ENCODE results near the gene POU2F1. TPM values are rescaled to one million over a fixed set of nuclear protein-coding genes. Genes with fewer than 3 reads are reported as not detected.

Gene POU2F1
- total RNA-seq, 1 experiment from 2014 or later, result 11.6 TPM

DNA sequence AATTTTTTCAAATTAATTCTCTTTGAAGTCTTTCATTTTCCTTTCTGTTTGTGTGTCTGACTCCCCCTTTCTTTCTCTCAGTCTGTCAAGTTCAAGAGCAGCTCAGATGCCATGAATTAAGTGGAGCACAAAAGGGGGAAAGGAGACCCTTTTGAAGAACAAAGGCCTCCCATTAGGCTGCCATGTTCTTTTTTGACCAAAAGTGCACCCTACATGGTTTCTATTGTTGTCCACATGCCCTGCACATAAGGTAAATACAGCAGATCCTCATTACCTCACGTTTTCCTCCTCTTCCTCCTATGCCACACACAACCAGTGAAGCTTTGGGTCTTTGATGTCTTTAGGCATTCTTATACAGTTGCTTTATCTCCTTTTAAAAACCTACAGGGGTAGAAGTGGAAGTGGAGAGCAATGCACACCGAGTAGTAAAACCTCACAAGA is 47.7 kb downstream of the POU2F1 start:
- ChIA-PET POLR2A (interaction anchor here (0.6 to 3.4 kb wide), 15 partner anchors 19 to 419 kb away, joined by 3 to 29 read pairs (median 4); partner anchors contain the start of genes POU2F1 and TADA1), CTCF (interaction anchor here (0.6 to 12.4 kb wide), 65 partner anchors 8 to 704 kb away, joined by 3 to 232 read pairs (median 6); partner anchors contain the start of gene POU2F1)
- intact Hi-C loops (cut with micrococcal nuclease), result loop anchor here (1.0 to 2.0 kb wide), 7 partner anchors 75 to 420 kb away; no protein-coding TSS in a partner anchor
- Mint-ChIP-seq H3K27me3 (ENCODE audit: insufficient read depth, unreplicated experiment) (no peaks in the 10 kb centered on the region), H3K9me3 (ENCODE audit: unreplicated experiment) (no peaks in the 10 kb centered on the region), H3K4me3 (ENCODE audit: unreplicated experiment) (no peak overlapping the region), H3K36me3 (ENCODE audit: insufficient read depth, unreplicated experiment) (peaks cover 6% of the 10 kb centered on the region), H3K27ac (ENCODE audit: low read depth, unreplicated experiment) (no peak overlapping the region), H3K4me1 (ENCODE audit: insufficient read depth, unreplicated experiment) (peaks cover 30% of the 10 kb centered on the region)
- TF ChIP-seq, protein P1, sequence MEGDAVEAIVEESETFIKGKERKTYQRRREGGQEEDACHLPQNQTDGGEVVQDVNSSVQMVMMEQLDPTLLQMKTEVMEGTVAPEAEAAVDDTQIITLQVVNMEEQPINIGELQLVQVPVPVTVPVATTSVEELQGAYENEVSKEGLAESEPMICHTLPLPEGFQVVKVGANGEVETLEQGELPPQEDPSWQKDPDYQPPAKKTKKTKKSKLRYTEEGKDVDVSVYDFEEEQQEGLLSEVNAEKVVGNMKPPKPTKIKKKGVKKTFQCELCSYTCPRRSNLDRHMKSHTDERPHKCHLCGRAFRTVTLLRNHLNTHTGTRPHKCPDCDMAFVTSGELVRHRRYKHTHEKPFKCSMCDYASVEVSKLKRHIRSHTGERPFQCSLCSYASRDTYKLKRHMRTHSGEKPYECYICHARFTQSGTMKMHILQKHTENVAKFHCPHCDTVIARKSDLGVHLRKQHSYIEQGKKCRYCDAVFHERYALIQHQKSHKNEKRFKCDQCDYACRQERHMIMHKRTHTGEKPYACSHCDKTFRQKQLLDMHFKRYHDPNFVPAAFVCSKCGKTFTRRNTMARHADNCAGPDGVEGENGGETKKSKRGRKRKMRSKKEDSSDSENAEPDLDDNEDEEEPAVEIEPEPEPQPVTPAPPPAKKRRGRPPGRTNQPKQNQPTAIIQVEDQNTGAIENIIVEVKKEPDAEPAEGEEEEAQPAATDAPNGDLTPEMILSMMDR (IDR thresholded peaks at IDR 0.05; ENCODE audit: unreplicated experiment), result no peak
- no peak for DNase-seq (ENCODE audit: unreplicated experiment)
- no TSS peak for BruUV-seq (replicated peaks)

DNA sequence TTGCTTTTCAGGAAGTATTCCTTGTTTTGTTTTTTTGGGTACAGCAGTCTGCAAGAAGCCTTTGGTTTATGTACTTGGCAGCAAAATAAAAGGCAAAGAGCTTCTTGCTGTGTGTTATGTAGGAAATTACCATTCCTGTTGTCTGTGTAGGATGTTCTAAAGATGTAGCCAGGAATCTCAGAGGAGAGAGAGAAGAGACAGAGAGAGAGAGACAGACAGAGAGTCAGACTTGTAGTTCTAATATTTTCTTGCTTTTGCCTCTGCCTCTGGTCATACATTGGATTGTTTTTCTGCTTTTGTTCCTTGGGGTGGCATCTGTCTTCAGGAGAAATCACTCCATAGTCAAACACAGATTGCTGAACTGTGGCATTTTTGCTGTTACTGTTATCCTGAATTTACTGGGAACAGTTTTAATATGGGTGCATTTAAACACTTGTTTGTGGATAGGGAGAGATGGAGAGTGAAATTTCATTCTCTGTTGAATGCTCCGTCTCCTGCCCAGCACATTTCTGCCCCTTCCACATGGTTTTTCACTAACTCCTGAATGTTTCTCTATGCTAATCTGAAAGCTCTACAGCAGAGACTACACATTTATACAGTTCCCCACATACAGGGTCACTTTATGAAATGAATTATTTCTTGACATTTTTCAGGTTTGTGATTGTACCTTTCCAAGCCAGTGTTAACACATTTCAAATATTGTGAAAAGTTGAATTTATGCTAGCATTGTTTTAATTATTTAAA is 49.8 kb downstream of the POU2F1 start:
- Mint-ChIP-seq H3K9me3 (ENCODE audit: unreplicated experiment) (no peaks in the 10 kb centered on the region), H3K4me1 (ENCODE audit: insufficient read depth, unreplicated experiment) (peaks cover 43% of the 10 kb centered on the region), H3K4me3 (ENCODE audit: unreplicated experiment) (no peak overlapping the region), H3K27me3 (ENCODE audit: insufficient read depth, unreplicated experiment) (no peaks in the 10 kb centered on the region), H3K36me3 (ENCODE audit: insufficient read depth, unreplicated experiment) (peaks cover 6% of the 10 kb centered on the region), H3K27ac (ENCODE audit: low read depth, unreplicated experiment) (peak overlapping the region; percentile 5)
- no peak for DNase-seq (ENCODE audit: unreplicated experiment)
- BruUV-seq (replicated peaks), result no TSS peak
- intact Hi-C loops (cut with micrococcal nuclease), result no loop called here
- TF ChIP-seq, protein P1 (IDR thresholded peaks at IDR 0.05; ENCODE audit: unreplicated experiment), result no peak
- CTCF ChIA-PET, result interaction anchor here (0.6 to 12.4 kb wide), 27 partner anchors 8 to 1060 kb away, joined by 3 to 232 read pairs (median 4); no protein-coding TSS in a partner anchor
- POLR2A ChIA-PET, result interaction anchor here (1.4 to 1.5 kb wide), 2 partner anchors 33 to 69 kb away, joined by 3 to 5 read pairs; no protein-coding TSS in a partner anchor

GRCh38 chr1:167272369-167272957 is 51.8 kb downstream of the POU2F1 start:
- no TSS peak for BruUV-seq (replicated peaks)
- no peak for DNase-seq (ENCODE audit: unreplicated experiment)
- ChIA-PET POLR2A (interaction anchor here (0.6 to 1.2 kb wide), 2 partner anchors 24 to 131 kb away, joined by 3 to 4 read pairs; no protein-coding TSS in a partner anchor), CTCF (interaction anchor here (0.5 to 12.4 kb wide), 5 partner anchors 68 to 260 kb away, joined by 3 to 232 read pairs (median 15); no protein-coding TSS in a partner anchor)
- peaks cover 6% of the 10 kb centered on the region for H3K36me3 Mint-ChIP-seq (ENCODE audit: insufficient read depth, unreplicated experiment)
- no peaks in the 10 kb centered on the region for H3K27me3 Mint-ChIP-seq (ENCODE audit: insufficient read depth, unreplicated experiment)
- TF ChIP-seq, protein P1 (IDR thresholded peaks at IDR 0.05; ENCODE audit: unreplicated experiment), result no peak
- intact Hi-C loops (cut with micrococcal nuclease), result no loop called here
- no peaks in the 10 kb centered on the region for H3K9me3 Mint-ChIP-seq (ENCODE audit: unreplicated experiment)
- peaks cover 43% of the 10 kb centered on the region for H3K4me1 Mint-ChIP-seq (ENCODE audit: insufficient read depth, unreplicated experiment)
- H3K4me3 Mint-ChIP-seq (ENCODE audit: unreplicated experiment), result no peak overlapping the region
- no peak overlapping the region for H3K27ac Mint-ChIP-seq (ENCODE audit: low read depth, unreplicated experiment)
